SK-N-SH (cell line): ENCODE measurements around the gene NBR1. TPM values are rescaled to one million over a fixed set of nuclear protein-coding genes. Genes with fewer than 3 reads are reported as not detected.
A peak's percentile ranks its signal among the peaks of the same experiment; 100 is the strongest.

Experiments used
- CTCF ChIA-PET: fragments of 300-600, 350-600 bp; formaldehyde crosslinking; extraction: SDS; loops from one replicate; lab custom pipeline; 2021; lab: Yijun Ruan, JAX
- POLR2A ChIA-PET: fragments of 350-600 bp; sonication (Branson Sonifier 250); formaldehyde crosslinking; extraction: SDS; loops from one replicate; lab custom pipeline; 2020; ENCODE audit warnings: antibody characterized with exemption, inconsistent platforms; lab: Yijun Ruan, JAX
- DNase-seq: peaks from one replicate; pipeline ENCODE4 v3.0.0; 2012
- H2AFZ ChIP-seq: fragments of 200-600 bp; sonication (generic); 2 replicates; pipeline ENCODE4 v1.8.1; 2016; ENCODE audit warnings: antibody characterized with exemption, mild to moderate bottlenecking, low read depth
- H3F3A ChIP-seq: fragments of 200-600 bp; sonication (generic); replicated peaks from 2 replicates; pipeline ENCODE3; 2016; ENCODE audit warnings: antibody characterized with exemption, mild to moderate bottlenecking; ENCODE audit not compliant: insufficient read depth
- H3K27ac ChIP-seq, 2 experiments: fragments of 200-500 bp in 1 of 2; fragments of 200-600 bp in 1 of 2; sonication (Bioruptor generic) in 1 of 2; sonication (generic), shearing (Covaris generic) in 1 of 2; 2 replicates each; pipeline versions ENCODE4 v1.5.1 to v1.6.1; 2014 to 2016; ENCODE audit warnings: low read depth in 2 of 2, inconsistent platforms in 1 of 2, low read length in 1 of 2, mild to moderate bottlenecking in 1 of 2, mixed read lengths in 1 of 2
- H3K27me3 ChIP-seq: fragments of 200-600 bp; sonication (generic), shearing (Covaris generic); 2 replicates; pipeline ENCODE4 v1.6.1; 2016; ENCODE audit warnings: mixed run types; ENCODE audit not compliant: insufficient read depth
- H3K36me3 ChIP-seq, 2 experiments: fragments of 200-500 bp in 1 of 2; fragments of 200-600 bp in 1 of 2; sonication (Bioruptor generic) in 1 of 2; sonication (generic) in 1 of 2; replicated peaks in 1 of 2; 2 replicates each; pipeline versions ENCODE3 to v1.5.1; 2014 to 2016; ENCODE audit warnings: low read length in 1 of 2, mild to moderate bottlenecking in 1 of 2; ENCODE audit not compliant: insufficient read depth in 2 of 2, control insufficient read depth in 1 of 2
- H3K4me1 ChIP-seq, 2 experiments: fragments of 200-500 bp in 1 of 2; fragments of 200-600 bp in 1 of 2; sonication (Bioruptor generic) in 1 of 2; sonication (generic), shearing (Covaris generic) in 1 of 2; 2 replicates each; pipeline versions ENCODE4 v1.5.1 to v1.6.1; 2014 to 2016; ENCODE audit warnings: low read depth in 1 of 2, low read length in 1 of 2, mixed run types in 1 of 2; ENCODE audit not compliant: insufficient read depth in 2 of 2, control insufficient read depth in 1 of 2
- H3K4me2 ChIP-seq: fragments of 200-600 bp; sonication (generic), shearing (Covaris generic); 2 replicates; pipeline ENCODE4 v1.6.1; 2017; ENCODE audit warnings: mixed run types
- H3K4me3 ChIP-seq, 2 experiments: fragments of 200-500 bp in 1 of 2; fragments of 200-600 bp in 1 of 2; sonication (Bioruptor generic) in 1 of 2; sonication (generic), shearing (Covaris generic) in 1 of 2; 2 replicates each; pipeline versions ENCODE4 v1.5.1 to v1.8.1; 2014 to 2016; ENCODE audit warnings: low read depth in 2 of 2, inconsistent platforms in 1 of 2, low read length in 1 of 2, mild to moderate bottlenecking in 1 of 2, mixed read lengths in 1 of 2, moderate library complexity in 1 of 2
- H3K79me2 ChIP-seq: fragments of 200-600 bp; sonication (generic); 2 replicates; pipeline ENCODE4 v1.8.1; 2017; ENCODE audit warnings: mild to moderate bottlenecking; ENCODE audit not compliant: insufficient read depth
- H3K9ac ChIP-seq: fragments of 200-600 bp; sonication (generic); 2 replicates; pipeline ENCODE4 v1.6.1; 2017; ENCODE audit warnings: mixed run types
- H3K9me2 ChIP-seq: fragments of 200-600 bp; sonication (generic); 2 replicates; pipeline ENCODE4 v1.6.1; 2017; ENCODE audit warnings: mixed run types
- H3K9me3 ChIP-seq: fragments of 200-600 bp; sonication (generic); 2 replicates; pipeline ENCODE4 v1.6.1; 2017; ENCODE audit warnings: mixed run types, mild to moderate bottlenecking, moderate library complexity
- H4K20me1 ChIP-seq: fragments of 200-600 bp; sonication (generic); 2 replicates; pipeline ENCODE4 v1.6.1; 2017; ENCODE audit warnings: mild to moderate bottlenecking, mixed run types; ENCODE audit not compliant: insufficient read depth
- CHD2 ChIP-seq: fragments of 150-350 bp; IDR thresholded peaks from 2 replicates; pipeline ENCODE4 v1.6.1; 2018; ENCODE audit warnings: low read length; ENCODE audit not compliant: partially characterized antibody
- ELF1 ChIP-seq: IDR thresholded peaks from 2 replicates; pipeline ENCODE4 v1.4.0; 2012
- FOSL2 ChIP-seq: IDR thresholded peaks from 2 replicates; pipeline ENCODE4 v1.4.0; 2012; ENCODE audit warnings: low read depth, mild to moderate bottlenecking, moderate library complexity, borderline replicate concordance
- FOXJ3 ChIP-seq: sonication (generic); formaldehyde crosslinking; IDR thresholded peaks from 2 replicates; pipeline ENCODE4 v1.5.1; 2020; ENCODE audit warnings: mild to moderate bottlenecking, missing genetic modification reagents
- FOXM1 ChIP-seq: IDR thresholded peaks from 2 replicates; pipeline ENCODE4 v1.4.0; 2012; ENCODE audit warnings: low read depth, mild to moderate bottlenecking
- GABPA ChIP-seq: IDR thresholded peaks from 2 replicates; pipeline ENCODE4 v1.4.0; 2012; ENCODE audit warnings: low read depth, mild to moderate bottlenecking
- GATA2 ChIP-seq: sonication (generic); formaldehyde crosslinking; IDR thresholded peaks from 2 replicates; pipeline ENCODE4 v1.5.0; 2020; ENCODE audit warnings: mild to moderate bottlenecking, missing genetic modification reagents
- JUND ChIP-seq: IDR thresholded peaks from 2 replicates; pipeline ENCODE4 v1.4.0; 2012
- MXI1 ChIP-seq: IDR thresholded peaks from 2 replicates; pipeline ENCODE4 v1.6.1; 2012; ENCODE audit warnings: mild to moderate bottlenecking, low read depth, low read length, improper control_type of control experiment
- NFIC ChIP-seq: IDR thresholded peaks from 2 replicates; pipeline ENCODE4 v1.4.0; 2012; ENCODE audit warnings: borderline replicate concordance
- NRF1 ChIP-seq: IDR thresholded peaks from 2 replicates; pipeline ENCODE4 v1.6.1; 2012; ENCODE audit warnings: low read depth, mild to moderate bottlenecking, low read length
- POLR2AphosphoS5 ChIP-seq: IDR thresholded peaks from 2 replicates; pipeline ENCODE4 v1.6.1; 2012; ENCODE audit warnings: low read depth, low read length
- RAD21 ChIP-seq: IDR thresholded peaks from 2 replicates; pipeline ENCODE4 v1.6.1; 2012; ENCODE audit warnings: mild to moderate bottlenecking, low read length
- RFX5 ChIP-seq: IDR thresholded peaks from 2 replicates; pipeline ENCODE4 v1.6.1; 2012; ENCODE audit warnings: mild to moderate bottlenecking, improper control_type of control experiment, low read length
- SIN3A ChIP-seq: IDR thresholded peaks from 2 replicates; pipeline ENCODE4 v1.6.1; 2012; ENCODE audit warnings: low read depth, mild to moderate bottlenecking, low read length, moderate library complexity, borderline replicate concordance
- TAF1 ChIP-seq: IDR thresholded peaks from 2 replicates; pipeline ENCODE4 v1.6.1; 2012; ENCODE audit warnings: low read depth, mild to moderate bottlenecking, low read length, moderate library complexity, borderline replicate concordance
- TEAD4 ChIP-seq: IDR thresholded peaks from 2 replicates; pipeline ENCODE4 v1.4.0; 2012; ENCODE audit warnings: mild to moderate bottlenecking, borderline replicate concordance; ENCODE audit not compliant: insufficient read depth
- YY1 ChIP-seq: IDR thresholded peaks from 2 replicates; pipeline ENCODE4 v1.4.0; 2012; ENCODE audit warnings: low read depth, mild to moderate bottlenecking
- WGBS: methylation state at CpG from one replicate; pipeline ENCODE4 v1.1.6; 2017; ENCODE audit warnings: low lambda C conversion rate; 5-methylcytosine and 5-hydroxymethylcytosine counted together
- polyA plus RNA-seq, 3 experiments: library from polyadenylated mRNA; depleted of rRNA; stranded (reverse); fragments of >200 nt; gene quantifications; 2 replicates each; pipeline ENCODE4 v1.2.3, GENCODE V29; 2012
- TF ChIP-seq, protein P1 (sequence below): fragments of 150-350 bp; IDR thresholded peaks from 2 replicates; pipeline ENCODE4 v1.6.1; 2016; ENCODE audit warnings: mild to moderate bottlenecking, low read depth, low read length
- TF ChIP-seq, protein P2 (sequence below): IDR thresholded peaks from 2 replicates; pipeline ENCODE4 v1.4.0; 2012; ENCODE audit warnings: low read depth, borderline replicate concordance
- TF ChIP-seq, protein P3 (sequence below): IDR thresholded peaks from 2 replicates; pipeline ENCODE4; 2012
- TF ChIP-seq, protein P4 (sequence below): IDR thresholded peaks from 2 replicates; pipeline ENCODE4 v1.4.0; 2012; ENCODE audit warnings: low read depth, borderline replicate concordance
- TF ChIP-seq, protein P5 (sequence below): IDR thresholded peaks from 2 replicates; pipeline ENCODE4 v1.6.1; 2012; ENCODE audit warnings: mild to moderate bottlenecking, low read depth, low read length, moderate library complexity
- TF ChIP-seq, protein P6 (sequence below): IDR thresholded peaks from 2 replicates; pipeline ENCODE4 v1.4.0; 2012; ENCODE audit warnings: low read depth

The NBR1 gene
- polyA plus RNA-seq, 1 of the 3 experiments (the other 2 are of a cell fraction) = 41.4 TPM

DNA sequence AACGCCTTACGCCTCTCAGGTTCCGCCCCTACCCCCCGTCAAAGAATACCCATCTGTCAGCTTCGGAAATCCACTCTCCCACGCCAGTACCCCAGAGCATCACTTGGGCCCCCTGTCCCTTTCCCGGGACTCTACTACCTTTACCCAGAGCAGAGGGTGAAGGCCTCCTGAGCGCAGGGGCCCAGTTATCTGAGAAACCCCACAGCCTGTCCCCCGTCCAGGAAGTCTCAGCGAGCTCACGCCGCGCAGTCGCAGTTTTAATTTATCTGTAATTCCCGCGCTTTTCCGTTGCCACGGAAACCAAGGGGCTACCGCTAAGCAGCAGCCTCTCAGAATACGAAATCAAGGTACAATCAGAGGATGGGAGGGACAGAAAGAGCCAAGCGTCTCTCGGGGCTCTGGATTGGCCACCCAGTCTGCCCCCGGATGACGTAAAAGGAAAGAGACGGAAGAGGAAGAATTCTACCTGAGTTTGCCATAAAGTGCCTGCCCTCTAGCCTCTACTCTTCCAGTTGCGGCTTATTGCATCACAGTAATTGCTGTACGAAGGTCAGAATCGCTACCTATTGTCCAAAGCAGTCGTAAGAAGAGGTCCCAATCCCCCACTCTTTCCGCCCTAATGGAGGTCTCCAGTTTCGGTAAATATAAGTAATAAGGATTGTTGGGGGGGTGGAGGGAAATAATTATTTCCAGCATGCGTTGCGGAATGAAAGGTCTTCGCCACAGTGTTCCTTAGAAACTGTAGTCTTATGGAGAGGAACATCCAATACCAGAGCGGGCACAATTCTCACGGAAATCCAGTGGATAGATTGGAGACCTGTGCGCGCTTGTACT is 45.7 kb upstream of the NBR1 start, which contains the start of gene BRCA1:
Gene BRCA1, minus strand, starts transcription at position 232 of the 834 bp plus-strand sequence. CDS start 1,268 bp downstream, outside the sequence.
- POLR2A ChIA-PET = interaction anchor here (0.6 to 1.7 kb wide), 5 partner anchors 23 to 1157 kb away, joined by 3 to 6 read pairs (median 5); partner anchors contain the start of gene RPL27
- H3K9ac ChIP-seq = peak within 1 kb of the TSS; percentile 86
- no peaks in the 10 kb centered on the region for H3K9me2 ChIP-seq
- H3K36me3 ChIP-seq = peaks cover 3 to 15% of the 10 kb centered on the region in 2 experiments
- peaks cover 24% of the 10 kb centered on the region for H3F3A ChIP-seq
- H3K4me3 ChIP-seq = peak within 1 kb of the TSS; percentile 78 to 95
- H3K27ac ChIP-seq = peak within 1 kb of the TSS; percentile 74 to 83
- no peaks in the 10 kb centered on the region for H3K9me3 ChIP-seq
- DNase-seq = peak; percentile 95
- peaks cover 0 to 7% of the 10 kb centered on the region in 2 experiments; a peak in 2 of 4 replicates for H3K4me1 ChIP-seq
- peaks cover 64% of the 10 kb centered on the region for H3K79me2 ChIP-seq
- H4K20me1 ChIP-seq = no peaks in the 10 kb centered on the region
- TF ChIP-seq, protein P1, sequence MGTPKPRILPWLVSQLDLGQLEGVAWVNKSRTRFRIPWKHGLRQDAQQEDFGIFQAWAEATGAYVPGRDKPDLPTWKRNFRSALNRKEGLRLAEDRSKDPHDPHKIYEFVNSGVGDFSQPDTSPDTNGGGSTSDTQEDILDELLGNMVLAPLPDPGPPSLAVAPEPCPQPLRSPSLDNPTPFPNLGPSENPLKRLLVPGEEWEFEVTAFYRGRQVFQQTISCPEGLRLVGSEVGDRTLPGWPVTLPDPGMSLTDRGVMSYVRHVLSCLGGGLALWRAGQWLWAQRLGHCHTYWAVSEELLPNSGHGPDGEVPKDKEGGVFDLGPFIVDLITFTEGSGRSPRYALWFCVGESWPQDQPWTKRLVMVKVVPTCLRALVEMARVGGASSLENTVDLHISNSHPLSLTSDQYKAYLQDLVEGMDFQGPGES = peak; percentile 58; the same call in 1 of the 2 replicates
- TF ChIP-seq ELF1 = peak; percentile 98
- no peak for TF ChIP-seq RAD21
- TF ChIP-seq, protein P2, sequence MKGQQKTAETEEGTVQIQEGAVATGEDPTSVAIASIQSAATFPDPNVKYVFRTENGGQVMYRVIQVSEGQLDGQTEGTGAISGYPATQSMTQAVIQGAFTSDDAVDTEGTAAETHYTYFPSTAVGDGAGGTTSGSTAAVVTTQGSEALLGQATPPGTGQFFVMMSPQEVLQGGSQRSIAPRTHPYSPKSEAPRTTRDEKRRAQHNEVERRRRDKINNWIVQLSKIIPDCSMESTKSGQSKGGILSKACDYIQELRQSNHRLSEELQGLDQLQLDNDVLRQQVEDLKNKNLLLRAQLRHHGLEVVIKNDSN = no peak
- peak; percentile 52 for TF ChIP-seq TAF1
- TF ChIP-seq GATA2 = 0 out of 2 replicates have a peak, but pooled peaks have one; percentile 9
- no peak for TF ChIP-seq TEAD4
- peak; percentile 97 for TF ChIP-seq SIN3A
- TF ChIP-seq, protein P3, sequence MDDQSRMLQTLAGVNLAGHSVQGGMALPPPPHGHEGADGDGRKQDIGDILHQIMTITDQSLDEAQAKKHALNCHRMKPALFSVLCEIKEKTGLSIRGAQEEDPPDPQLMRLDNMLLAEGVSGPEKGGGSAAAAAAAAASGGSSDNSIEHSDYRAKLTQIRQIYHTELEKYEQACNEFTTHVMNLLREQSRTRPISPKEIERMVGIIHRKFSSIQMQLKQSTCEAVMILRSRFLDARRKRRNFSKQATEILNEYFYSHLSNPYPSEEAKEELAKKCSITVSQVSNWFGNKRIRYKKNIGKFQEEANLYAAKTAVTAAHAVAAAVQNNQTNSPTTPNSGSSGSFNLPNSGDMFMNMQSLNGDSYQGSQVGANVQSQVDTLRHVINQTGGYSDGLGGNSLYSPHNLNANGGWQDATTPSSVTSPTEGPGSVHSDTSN = no peak
- TF ChIP-seq NFIC = no peak
- TF ChIP-seq FOXM1 = no peak
- TF ChIP-seq MXI1 = peak; percentile 100
- TF ChIP-seq POLR2AphosphoS5 = peak; percentile 92
- TF ChIP-seq YY1 = peak; percentile 6; the same call in 1 of the 2 replicates
- TF ChIP-seq, protein P4, sequence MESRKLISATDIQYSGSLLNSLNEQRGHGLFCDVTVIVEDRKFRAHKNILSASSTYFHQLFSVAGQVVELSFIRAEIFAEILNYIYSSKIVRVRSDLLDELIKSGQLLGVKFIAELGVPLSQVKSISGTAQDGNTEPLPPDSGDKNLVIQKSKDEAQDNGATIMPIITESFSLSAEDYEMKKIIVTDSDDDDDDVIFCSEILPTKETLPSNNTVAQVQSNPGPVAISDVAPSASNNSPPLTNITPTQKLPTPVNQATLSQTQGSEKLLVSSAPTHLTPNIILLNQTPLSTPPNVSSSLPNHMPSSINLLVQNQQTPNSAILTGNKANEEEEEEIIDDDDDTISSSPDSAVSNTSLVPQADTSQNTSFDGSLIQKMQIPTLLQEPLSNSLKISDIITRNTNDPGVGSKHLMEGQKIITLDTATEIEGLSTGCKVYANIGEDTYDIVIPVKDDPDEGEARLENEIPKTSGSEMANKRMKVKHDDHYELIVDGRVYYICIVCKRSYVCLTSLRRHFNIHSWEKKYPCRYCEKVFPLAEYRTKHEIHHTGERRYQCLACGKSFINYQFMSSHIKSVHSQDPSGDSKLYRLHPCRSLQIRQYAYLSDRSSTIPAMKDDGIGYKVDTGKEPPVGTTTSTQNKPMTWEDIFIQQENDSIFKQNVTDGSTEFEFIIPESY = no peak
- TF ChIP-seq, protein P5, sequence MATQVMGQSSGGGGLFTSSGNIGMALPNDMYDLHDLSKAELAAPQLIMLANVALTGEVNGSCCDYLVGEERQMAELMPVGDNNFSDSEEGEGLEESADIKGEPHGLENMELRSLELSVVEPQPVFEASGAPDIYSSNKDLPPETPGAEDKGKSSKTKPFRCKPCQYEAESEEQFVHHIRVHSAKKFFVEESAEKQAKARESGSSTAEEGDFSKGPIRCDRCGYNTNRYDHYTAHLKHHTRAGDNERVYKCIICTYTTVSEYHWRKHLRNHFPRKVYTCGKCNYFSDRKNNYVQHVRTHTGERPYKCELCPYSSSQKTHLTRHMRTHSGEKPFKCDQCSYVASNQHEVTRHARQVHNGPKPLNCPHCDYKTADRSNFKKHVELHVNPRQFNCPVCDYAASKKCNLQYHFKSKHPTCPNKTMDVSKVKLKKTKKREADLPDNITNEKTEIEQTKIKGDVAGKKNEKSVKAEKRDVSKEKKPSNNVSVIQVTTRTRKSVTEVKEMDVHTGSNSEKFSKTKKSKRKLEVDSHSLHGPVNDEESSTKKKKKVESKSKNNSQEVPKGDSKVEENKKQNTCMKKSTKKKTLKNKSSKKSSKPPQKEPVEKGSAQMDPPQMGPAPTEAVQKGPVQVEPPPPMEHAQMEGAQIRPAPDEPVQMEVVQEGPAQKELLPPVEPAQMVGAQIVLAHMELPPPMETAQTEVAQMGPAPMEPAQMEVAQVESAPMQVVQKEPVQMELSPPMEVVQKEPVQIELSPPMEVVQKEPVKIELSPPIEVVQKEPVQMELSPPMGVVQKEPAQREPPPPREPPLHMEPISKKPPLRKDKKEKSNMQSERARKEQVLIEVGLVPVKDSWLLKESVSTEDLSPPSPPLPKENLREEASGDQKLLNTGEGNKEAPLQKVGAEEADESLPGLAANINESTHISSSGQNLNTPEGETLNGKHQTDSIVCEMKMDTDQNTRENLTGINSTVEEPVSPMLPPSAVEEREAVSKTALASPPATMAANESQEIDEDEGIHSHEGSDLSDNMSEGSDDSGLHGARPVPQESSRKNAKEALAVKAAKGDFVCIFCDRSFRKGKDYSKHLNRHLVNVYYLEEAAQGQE = no peak
- TF ChIP-seq NRF1 = peak; percentile 70
- TF ChIP-seq, protein P6, sequence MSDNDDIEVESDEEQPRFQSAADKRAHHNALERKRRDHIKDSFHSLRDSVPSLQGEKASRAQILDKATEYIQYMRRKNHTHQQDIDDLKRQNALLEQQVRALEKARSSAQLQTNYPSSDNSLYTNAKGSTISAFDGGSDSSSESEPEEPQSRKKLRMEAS = peak; percentile 95
- TF ChIP-seq RFX5 = peak; percentile 79
- TF ChIP-seq FOXJ3 = no peak
- TF ChIP-seq CHD2 = peak; percentile 47
- TF ChIP-seq FOSL2 = no peak
- TF ChIP-seq GABPA = peak; percentile 79
- no peak for TF ChIP-seq JUND
- no peaks in the 10 kb centered on the region for H3K27me3 ChIP-seq
- under 1% methylated on average over 37 of the region's 38 CpGs for WGBS
- CTCF ChIA-PET = interaction anchor here (0.7 to 1.5 kb wide), 3 partner anchors 13 to 44 kb away, joined by 4 read pairs; no protein-coding TSS in a partner anchor
- peak within 1 kb of the TSS; percentile 91 for H3K4me2 ChIP-seq
- H2AFZ ChIP-seq = peak within 1 kb of the TSS; percentile 95
